Islet precursor cell (in vitro differentiated cells): ENCODE results near the gene TAPBP.
"Not testable (repeated sequence)": the region's sequence is repeated elsewhere in the genome, so short reads cannot be mapped to it uniquely, and the experiment has no call there.

Experiments used
- DNase-seq: peaks from one replicate; pipeline ENCODE4 v3.0.0-alpha.2; 2018

TAPBP gene

DNA sequence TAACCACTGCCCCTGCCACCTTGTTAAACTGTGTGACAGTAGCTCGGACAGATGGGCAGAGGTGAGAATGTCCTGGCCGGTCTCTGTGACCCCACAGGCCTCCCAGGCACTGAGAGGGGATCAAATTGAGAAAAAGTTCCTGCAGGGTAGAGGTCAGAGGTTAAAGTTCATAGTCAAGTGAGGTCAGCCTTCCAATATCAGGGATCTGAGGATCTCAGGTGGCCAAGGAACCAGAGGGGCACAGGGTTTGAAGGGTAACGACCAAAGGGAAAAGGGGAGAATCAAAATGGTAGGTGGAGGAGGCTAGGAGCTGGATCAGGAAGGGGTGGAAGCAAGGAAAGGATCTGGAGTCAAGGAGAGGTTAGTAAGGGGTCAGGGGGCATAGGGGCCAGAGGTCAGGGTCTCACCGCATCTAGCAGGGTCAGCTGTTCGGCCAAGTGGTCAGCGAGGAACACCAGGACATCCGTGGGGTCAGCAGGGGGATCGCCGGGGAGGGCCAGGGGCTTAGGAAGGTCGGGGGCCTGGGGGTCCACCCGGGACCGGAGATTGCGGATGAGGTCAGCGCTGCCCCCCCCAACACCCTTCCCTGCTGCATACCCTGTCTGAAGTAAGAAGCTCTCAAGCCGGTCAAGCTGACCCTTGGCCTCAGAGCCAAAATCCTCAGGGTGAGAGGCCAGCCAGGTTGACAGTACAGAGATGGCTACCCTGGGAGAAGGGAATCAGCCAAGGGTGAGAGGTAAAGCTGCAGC is 18.1 kb downstream of the TAPBP start:
- no peak for DNase-seq

DNA sequence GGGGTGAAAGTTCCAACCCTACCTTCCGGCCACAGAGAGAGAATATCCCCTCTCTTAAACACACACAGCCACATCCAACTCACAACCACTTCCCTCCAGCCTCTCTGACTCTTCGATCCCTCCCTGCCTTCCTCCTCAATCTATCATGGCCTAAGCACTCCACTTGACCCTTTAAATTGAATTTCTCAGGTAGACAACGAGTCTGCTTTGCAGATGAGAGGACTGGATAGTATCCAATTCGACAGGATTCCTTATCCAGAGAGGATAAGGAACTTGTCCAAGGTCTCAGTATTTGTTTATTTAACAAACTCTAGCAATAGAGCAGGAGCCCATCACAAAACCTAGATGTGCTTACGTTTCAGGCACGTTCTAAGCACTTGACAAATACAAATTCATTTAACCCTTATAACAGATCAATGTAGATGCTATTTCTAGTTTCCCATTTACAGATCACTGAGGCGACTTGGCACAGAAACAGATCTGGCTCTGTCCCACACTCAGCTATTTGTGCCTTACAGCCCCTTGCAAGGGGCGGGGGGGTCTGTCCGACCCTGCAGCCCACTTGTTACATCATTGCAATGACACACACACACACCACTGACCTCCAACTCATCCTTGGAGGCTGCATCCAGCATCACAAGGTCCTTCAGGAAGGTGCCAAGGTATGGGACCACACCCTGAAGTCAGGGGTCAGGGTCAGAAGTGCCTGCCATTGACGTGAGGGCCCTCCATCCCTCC is 19.6 kb downstream of the TAPBP start:
- DNase-seq, result no peak

DNA sequence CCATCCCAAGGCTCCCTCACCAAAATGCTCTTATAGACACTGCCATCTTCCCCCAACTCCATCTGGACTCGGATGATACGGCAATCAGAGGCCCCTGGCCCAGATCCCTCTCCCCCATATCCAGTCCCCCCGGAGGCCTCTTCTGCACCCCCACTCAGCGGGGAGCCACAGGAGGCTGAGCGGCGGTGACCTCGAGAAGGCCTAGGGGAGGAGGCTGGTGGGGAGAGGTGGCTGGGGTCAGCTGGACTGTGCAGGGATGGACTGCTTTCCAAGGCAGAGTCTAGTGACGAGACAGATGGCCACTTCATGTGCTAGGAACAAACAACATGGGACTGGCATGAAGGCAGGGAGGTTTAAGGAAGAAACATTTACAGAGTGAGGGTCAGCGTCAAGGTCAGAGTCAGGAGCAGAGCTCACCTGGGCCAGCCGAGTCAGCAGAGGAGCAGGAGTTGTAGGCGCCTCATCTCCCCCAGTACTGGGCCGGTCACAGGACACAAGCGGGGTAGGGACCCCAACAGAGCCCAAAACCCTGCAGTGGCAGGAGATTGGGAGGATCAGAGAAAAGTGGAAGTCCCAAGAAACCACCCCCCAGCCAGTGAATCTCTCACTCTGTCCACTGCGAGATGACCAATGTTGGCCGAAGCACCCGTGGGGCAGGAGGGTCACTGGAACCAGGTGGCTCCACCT is 20.7 kb downstream of the TAPBP start:
- no peak for DNase-seq

DNA sequence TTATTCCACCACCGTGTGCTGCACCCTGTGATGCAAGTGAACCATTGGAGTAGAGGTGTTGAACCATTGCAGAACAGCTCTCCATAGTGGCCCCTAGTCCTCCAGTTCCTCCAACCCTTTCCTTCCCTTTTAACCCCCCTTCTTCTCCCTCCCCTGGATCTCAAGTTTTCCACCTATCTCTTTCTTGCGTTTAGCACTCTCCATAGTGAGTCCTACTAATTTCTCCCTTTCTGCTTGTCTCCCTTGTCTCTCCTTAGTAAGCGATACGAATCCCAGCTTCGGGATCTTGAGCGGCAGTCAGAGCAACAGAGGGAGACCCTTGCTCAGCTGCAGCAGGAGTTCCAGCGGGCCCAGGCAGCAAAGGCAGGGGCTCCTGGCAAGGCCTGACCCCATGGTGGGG is 23.4 kb downstream of the TAPBP start:
- no peak for DNase-seq

DNA sequence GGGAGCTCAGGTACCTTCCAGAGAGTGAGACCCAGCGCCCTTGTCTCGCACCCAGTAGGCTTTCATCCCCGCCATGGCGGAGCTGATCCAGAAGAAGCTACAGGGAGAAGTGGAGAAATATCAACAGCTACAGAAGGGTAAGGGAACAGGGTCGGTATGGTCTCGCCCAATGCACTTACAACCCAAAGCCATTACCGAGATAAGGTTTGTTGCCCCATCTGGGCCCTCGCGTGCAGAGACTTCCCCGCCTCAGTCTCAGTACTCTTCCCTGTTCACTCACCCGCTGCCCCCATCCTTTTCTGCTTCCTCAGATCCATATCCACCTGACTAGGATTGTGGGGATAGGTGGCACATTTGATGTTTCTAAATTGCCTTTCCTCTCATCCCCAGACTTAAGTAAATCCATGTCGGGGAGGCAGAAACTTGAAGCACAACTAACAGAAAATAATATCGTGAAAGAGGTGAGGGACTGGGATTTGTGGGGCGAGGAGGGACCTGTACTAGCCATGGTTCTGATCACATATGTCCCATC is 24.0 kb downstream of the TAPBP start:
- no peak for DNase-seq

DNA sequence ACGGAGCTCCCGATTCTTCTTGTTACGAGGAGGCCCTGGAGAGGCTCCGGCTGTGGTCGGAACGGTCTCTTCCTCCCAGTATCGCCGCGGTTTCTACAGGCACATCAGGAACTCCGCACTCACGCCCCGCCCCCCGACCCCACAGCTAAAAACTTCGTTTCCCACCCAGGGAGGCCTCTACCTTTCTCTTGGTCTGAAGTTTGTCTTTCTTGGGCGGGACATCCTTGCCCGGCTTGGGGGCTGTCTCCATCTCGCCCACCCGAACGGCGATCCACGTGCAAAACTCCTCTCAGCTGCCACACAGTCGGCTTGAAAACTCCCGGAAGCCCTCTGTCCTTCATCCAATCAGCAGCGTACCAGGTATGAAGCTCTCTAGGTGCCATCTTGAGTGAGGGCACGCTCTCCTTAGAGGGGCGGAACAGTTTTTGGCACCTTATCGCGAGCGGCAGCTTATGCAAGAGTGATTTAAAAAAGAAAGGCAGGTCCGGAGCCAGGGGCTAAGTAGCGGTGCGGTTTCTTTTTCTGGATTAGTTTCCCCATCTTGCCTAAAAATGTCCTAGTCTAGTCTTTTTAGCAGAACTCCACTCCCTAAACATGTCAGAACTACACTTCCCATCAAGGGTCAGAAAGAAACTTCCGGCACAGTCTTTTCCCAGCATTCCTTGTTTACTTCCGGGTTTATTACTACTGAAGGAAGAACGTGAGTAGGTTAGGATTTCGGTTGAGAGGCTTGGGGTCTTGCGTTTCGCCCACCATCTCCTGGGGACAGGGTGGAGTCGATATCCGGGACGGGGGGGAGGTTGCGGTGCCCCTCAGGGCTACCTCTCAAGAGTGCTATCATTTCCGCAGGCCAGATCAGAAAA is 24.7 kb downstream of the TAPBP start, which contains the start of the genes PFDN6 and WDR46:
Gene PFDN6, plus strand, starts transcription at position 681 of the 863 bp plus-strand sequence. CDS start 256 bp downstream, outside the sequence.
Gene WDR46, minus strand, starts transcription at position 319 of the 863 bp plus-strand sequence. Its CDS starts 69 bp downstream, at position 250.
- DNase-seq, result peak; percentile 93

DNA sequence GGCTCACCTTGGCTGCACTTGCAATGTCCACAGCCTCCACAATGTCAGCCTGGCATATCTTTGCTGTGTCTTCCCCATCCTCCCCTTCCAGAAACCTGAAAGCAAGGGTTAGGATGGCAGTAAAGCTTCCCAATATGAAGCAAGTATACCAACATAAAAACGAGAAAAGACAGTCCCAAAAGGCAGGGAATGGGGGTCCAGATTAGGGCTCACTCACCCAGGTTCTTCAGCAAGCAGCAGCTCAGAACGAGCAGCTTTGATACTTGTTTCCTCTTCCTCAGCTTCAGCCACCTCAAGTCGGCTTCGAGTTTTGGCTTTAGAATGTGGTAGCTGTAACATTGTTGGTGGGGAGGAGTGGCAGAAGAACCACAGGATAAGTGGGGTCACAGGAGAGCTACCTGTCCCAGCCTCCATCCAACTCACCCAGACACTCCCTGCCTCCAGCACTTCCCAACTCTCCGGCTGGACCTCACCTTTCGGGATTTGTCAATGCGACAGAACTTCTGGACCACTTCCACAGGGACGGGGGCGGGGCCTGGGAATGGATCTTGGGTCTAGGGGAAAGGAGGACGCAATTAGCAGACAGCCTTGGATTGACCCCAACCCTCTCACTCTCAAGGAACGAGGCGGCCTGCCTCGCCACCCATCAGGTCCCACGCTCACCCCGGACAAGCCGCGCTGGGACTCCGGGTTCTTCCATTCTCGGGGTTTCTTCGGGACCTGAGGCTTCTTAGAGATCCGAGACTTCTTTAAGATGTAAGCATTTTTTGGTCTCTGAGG is 25.5 kb downstream of the TAPBP start:
- no peak for DNase-seq

DNA sequence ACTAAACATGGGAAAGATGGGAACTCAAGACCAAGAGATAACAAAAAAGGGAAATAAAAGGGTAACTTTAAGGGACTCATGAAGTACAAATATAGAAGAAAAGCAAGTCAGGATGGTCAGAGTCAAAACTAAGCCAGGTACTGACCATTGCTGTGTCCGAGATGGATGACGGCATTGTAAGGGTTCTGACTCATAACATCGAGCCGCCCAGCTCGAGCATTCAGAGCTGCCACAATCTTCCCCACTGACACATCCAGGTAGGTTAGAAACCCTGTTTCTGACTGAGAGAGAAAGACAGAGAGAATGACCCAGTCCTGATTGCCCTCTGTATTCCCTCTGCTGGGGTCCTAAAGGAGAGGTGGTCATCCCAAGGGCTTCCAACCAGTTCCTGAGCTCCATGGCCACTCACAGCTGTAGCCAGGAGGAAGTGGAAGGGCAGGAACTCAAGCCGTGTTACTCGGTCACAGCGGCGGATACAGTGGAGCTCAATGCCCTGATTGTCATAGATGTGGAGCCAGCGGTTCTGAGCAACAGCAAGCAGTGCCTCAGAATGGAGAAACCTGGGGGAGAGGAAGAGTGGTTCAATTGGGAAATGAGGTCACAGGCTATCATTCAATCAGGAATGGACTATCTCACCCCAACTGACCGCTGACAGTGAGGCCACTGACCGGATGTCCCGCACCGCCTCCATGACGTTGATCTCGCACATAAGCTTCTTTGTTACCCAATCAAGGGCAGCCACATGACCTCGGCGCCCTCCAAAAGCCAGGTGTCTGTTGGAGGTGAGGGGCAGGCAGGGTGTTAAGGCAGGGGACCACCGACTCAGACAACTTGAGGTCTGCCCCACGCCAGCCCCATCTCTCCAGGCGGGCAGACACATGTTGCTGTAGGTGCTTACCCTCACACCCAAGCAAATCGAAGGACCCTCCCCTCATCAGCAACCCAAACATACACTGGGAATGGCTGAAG is 26.6 kb downstream of the TAPBP start:
- DNase-seq, result no peak

DNA sequence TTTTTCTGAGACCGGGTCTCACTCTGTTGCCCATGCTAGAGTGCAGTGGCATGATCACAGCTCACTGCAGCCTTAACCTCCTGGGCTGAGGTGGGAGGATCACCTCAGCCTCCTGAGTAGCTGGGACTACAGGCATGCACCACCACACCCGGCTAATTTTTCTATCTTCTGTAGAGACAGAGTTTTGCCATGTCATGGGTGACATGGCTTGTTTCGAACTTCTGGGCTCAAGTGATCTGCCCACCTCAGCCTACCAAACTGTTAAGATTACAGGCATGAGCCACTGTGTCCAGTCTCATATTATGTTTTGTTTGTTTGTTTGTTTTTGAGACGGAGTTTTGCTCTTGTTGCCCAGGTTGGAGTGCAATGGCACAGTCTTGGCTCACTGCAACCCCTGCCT is 28.7 kb downstream of the TAPBP start:
- not testable (repeated sequence) for DNase-seq

DNA sequence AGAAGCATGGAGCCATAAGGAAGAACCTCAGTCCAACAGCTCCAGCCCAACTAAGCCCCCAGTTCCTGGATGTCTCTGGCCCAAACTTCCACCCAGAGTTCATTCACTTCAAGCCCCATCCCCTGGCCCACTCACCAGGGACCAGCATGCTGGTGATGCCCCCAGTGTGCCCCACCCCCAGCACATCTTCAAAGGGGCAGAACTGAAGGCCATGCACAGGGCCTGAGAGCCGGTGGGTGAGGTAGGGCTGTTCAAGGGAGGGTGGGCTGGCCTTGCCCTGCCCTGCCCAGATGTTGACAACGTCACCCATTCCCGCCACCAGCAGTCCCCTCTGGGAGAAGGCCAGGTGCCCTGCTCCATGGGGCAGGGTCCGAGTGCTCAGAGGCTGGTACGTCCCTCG is 33.3 kb downstream of the TAPBP start:
- DNase-seq, result no peak

DNA sequence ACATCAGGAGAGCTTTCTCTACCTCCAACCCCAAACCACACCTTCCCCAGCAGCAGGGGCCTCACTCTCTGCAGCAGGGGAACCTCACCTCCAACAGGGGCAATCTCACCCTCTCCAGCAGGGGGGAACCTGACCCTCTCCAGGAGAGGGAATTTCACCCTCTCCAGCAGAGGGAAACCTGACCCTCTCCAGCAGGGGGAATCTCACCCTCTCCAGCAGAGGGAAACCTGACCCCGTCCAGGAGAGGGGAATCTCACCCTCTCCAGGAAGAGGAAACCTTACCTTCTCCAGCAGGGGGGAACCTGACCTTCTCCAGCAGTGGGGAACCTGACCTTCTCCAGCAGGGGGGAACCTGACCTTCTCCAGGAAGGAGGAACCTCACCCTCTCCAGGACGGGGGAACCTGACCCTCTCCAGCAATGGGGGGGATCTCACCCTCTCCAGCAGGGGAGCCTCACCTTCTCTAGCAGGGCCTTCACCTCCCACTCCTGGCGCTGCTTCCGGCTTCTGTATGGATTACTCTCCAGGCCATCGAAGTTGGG is 33.8 kb downstream of the TAPBP start:
- DNase-seq, result peak; percentile 95

DNA sequence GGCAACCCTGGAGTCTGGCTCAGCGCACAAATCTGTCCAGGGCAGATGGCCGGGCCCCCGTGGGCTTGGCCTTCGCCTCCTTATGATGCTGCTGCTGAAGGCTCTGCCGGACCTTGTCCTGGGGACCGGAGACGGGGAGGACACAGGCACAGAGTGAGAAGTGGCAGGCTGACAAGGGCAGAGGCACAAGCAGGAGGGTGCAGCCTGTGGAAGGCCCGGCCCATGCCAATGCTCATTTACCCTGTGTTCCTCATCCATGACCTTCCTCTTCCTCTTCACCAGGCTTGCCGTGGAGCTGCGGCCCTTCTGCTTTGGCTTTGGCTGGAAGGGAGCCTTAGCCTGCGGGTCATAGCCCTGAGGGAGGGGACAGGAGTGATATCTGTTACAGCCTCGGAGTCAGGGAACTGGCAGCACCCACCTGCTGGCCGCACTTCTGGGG is 34.6 kb downstream of the TAPBP start:
- DNase-seq, result no peak

DNA sequence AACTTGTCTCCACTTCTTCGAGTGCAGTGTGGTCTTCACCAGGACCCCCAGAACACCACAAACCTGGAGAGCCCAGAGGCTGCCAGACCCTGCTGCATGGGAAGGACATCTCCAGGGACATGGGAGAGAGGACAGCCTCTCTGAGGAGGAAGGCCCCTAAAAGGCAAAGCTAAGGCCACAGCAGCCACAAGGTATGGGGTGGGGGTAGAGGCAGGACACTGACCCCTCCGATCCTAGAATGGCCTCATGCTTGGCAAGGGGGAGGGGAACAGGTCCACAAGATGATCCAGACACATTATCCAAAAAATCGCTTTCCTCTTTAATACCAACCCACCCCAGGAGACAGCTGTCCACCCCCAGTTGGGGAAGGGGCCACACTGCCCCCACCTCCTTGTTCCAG is 35.1 kb downstream of the TAPBP start:
- no peak for DNase-seq

DNA sequence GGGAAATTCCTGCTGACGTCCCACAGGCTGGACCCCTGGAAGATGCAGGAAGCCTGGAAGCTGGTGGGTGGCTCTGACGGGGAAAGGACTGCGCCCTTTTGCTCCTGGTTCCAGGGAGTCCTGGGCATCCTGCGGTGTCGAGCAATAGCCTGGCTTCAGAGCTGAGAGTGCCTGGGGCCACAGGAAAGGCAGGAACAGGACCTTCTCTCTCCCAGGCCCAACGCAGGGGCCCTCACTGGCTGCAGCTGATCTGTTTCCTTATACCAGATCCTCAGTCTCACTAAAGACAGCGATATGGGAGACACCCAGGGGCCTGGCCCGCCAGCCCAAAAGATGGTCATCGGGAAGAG is 35.5 kb downstream of the TAPBP start:
- DNase-seq, result no peak

DNA sequence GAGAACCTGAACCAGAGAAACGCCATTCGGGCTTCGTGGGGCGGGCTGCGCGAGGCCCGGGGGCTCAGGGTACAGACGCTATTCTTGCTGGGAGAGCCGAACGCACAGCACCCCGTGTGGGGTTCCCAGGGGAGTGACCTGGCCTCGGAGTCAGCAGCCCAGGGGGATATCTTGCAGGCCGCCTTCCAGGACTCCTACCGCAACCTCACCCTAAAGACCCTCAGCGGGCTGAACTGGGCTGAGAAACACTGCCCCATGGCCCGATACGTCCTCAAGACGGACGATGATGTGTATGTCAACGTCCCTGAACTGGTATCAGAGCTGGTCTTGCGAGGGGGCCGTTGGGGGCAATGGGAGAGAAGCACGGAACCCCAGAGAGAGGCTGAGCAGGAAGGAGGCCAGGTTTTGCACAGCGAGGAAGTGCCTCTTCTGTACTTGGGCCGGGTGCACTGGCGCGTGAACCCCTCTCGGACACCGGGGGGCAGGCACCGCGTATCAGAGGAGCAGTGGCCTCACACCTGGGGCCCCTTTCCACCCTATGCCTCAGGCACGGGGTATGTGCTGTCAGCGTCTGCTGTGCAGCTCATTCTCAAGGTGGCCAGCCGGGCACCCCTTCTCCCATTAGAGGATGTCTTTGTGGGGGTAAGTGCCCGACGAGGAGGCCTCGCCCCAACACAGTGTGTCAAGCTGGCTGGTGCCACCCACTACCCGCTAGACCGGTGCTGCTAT is 36.1 kb downstream of the TAPBP start:
- no peak for DNase-seq

DNA sequence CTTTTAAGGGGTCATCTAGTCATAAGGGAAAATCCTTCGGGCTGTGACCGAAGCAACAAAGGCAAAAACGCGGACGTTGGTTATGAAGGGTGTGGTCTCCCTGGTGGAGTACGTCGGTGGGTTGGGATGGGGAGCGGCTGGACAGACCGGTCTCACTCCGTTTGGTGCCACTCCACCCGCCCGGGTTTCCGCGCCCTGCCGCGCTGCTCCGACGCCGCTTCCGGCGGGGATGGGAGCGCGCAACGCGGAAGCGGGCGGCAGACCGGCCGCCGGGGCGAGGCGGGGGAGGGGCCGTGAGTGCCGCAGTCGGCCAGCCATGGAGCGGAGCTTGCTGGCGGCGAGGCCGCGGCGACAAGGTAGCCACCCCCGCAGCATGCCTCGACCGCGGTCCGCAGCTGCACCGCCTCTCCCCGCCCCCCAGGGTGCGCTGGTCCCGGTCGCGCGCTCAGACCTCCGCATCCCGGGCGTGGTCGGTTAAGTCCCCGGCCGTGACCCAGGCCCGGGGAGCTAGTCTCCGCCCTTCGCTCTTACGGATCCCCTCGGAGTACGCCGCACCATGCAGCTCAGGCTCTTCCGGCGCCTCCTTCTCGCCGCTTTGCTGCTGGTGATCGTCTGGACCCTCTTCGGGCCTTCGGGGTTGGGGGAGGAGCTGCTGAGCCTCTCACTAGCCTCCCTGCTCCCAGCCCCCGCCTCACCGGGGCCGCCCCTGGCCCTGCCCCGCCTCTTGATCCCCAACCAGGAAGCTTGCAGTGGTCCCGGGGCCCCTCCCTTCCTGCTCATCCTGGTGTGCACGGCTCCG is 36.8 kb downstream of the TAPBP start, which contains the start of gene B3GALT4:
Gene B3GALT4, plus strand, starts transcription at position 260 of the 799 bp plus-strand sequence. Its CDS starts 297 bp downstream, at position 557.
- peak; percentile 94 for DNase-seq

DNA sequence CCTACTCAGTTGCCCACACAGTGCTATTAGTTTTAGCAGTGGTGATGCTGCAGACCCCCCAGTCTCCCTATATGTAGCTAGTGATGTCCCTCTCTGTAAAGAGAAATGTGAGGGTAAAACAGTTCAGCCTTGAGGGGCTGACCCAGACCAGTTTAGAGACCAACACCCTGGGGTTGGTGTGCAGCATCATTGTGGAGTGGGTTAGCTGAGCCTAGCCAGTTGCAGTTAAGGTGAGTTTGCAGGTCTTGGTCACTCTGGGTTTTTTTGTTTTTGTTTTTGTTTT is 37.4 kb downstream of the TAPBP start:
- DNase-seq, result no peak

DNA sequence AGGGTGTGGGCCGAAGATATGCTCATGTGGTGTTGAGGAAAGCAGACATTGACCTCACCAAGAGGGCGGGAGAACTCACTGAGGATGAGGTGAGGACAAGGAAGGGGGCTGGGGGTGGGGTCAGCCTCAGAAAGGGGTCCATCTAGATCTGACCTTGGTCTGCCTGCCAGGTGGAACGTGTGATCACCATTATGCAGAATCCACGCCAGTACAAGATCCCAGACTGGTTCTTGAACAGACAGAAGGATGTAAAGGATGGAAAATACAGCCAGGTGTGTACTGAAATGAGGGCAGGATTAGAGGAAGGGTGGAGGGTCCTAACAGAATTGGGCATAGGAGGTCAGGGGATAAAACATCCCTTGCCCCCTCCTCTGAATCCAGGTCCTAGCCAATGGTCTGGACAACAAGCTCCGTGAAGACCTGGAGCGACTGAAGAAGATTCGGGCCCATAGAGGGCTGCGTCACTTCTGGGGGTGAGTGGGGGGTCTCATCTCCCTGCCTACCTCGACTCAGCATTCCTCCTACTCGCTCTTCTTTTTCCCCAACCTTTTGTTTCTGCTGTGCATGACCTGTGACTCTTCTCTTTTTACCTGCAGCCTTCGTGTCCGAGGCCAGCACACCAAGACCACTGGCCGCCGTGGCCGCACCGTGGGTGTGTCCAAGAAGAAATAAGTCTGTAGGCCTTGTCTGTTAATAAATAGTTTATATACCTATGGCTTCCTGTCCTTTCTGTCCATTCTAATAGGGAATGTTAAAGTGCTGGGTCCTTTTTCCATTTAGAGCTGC is 37.9 kb downstream of the TAPBP start:
- not testable (repeated sequence) for DNase-seq
